ENCODE measurements around the gene PACRG. TPM values are rescaled to one million over a fixed set of nuclear protein-coding genes. Genes with fewer than 3 reads are reported as not detected.

The PACRG gene
- polyA plus RNA-seq, 1 donor (not counting 4 experiments of a cell fraction or from before 2014, with no cell fraction given): 0.31 TPM

GRCh38 chr6:163092876-163093275, 365.1 kb downstream of the PACRG start:
- H3K27me3 ChIP-seq (ENCODE audit: control insufficient read depth, extremely low read depth, insufficient read depth, low read length): no peaks in the 10 kb centered on the region
- no peaks in the 10 kb centered on the region for H3K4me1 ChIP-seq (ENCODE audit: control insufficient read depth, extremely low read depth, insufficient read depth, low read length)
- FAIRE-seq: no peak
- H3K36me3 ChIP-seq (ENCODE audit: control insufficient read depth in 2 of 2, extremely low read depth in 1 of 2, insufficient read depth in 2 of 2, low read length in 2 of 2): no peaks in the 10 kb centered on the region
- H3K9ac ChIP-seq (ENCODE audit: control insufficient read depth, extremely low read depth, insufficient read depth, low read length): no peak overlapping the region
- no peaks in the 10 kb centered on the region for H3K9me1 ChIP-seq (ENCODE audit: control insufficient read depth, extremely low read depth, insufficient read depth, low read length)
- TF ChIP-seq CTCF (optimal IDR thresholded peaks at IDR 0.05 in 1 of 3, IDR thresholded peaks at IDR 0.05 in 1 of 3, conservative IDR thresholded peaks at IDR 0.05 in 1 of 3; ENCODE audit: extremely low read depth in 1 of 3, insufficient read depth in 2 of 3, low read length in 3 of 3) (no peak), EZH2 (IDR thresholded peaks at IDR 0.05; ENCODE audit: low read length) (no peak)
- DNase-seq (ENCODE audit: low read depth, low spot score): no peak
- H4K20me1 ChIP-seq (ENCODE audit: control insufficient read depth, extremely low read depth, insufficient read depth, low read length): no peaks in the 10 kb centered on the region
- H3K9me3 ChIP-seq (ENCODE audit: control insufficient read depth, low read depth, low read length): no peaks in the 10 kb centered on the region
- H3K79me2 ChIP-seq (ENCODE audit: control insufficient read depth, insufficient read depth, low read length): no peaks in the 10 kb centered on the region
- H3K27ac ChIP-seq (ENCODE audit: control insufficient read depth, insufficient read depth, low read length): no peak overlapping the region
- H3K4me3 ChIP-seq (ENCODE audit: control insufficient read depth in 2 of 3, extremely low read depth in 1 of 3, insufficient read depth in 2 of 3, low read depth in 1 of 3, low read length in 3 of 3): no peak overlapping the region
- dilution Hi-C loops (cut with MboI; ENCODE audit: extremely low pct_ligation_motif_present, low sequenced_read_pairs): no loop called here
- no peak overlapping the region for H2AFZ ChIP-seq (ENCODE audit: control insufficient read depth, low read length)
- no peak overlapping the region for H3K4me2 ChIP-seq (ENCODE audit: control insufficient read depth, extremely low read depth, insufficient read depth, low read depth, low read length)

- no peak overlapping the region for H3K27ac ChIP-seq (ENCODE audit: control insufficient read depth, insufficient read depth, low read length)
- no peak overlapping the region for H3K4me2 ChIP-seq (ENCODE audit: control insufficient read depth, extremely low read depth, insufficient read depth, low read depth, low read length)
- dilution Hi-C loops (cut with MboI; ENCODE audit: extremely low pct_ligation_motif_present, low sequenced_read_pairs): no loop called here
- TF ChIP-seq EZH2 (IDR thresholded peaks at IDR 0.05; ENCODE audit: low read length): no peak
- TF ChIP-seq CTCF (optimal IDR thresholded peaks at IDR 0.05 in 1 of 3, IDR thresholded peaks at IDR 0.05 in 1 of 3, conservative IDR thresholded peaks at IDR 0.05 in 1 of 3; ENCODE audit: extremely low read depth in 1 of 3, insufficient read depth in 2 of 3, low read length in 3 of 3): no peak
- H3K9me3 ChIP-seq (ENCODE audit: control insufficient read depth, low read depth, low read length): no peaks in the 10 kb centered on the region
- DNase-seq (ENCODE audit: low read depth, low spot score) (no peak), FAIRE-seq (no peak)
- no peak overlapping the region for H2AFZ ChIP-seq (ENCODE audit: control insufficient read depth, low read length)
- H3K79me2 ChIP-seq (ENCODE audit: control insufficient read depth, insufficient read depth, low read length): no peaks in the 10 kb centered on the region
- no peaks in the 10 kb centered on the region for H3K9me1 ChIP-seq (ENCODE audit: control insufficient read depth, extremely low read depth, insufficient read depth, low read length)
- no peak overlapping the region for H3K9ac ChIP-seq (ENCODE audit: control insufficient read depth, extremely low read depth, insufficient read depth, low read length)
- no peak overlapping the region for H3K4me3 ChIP-seq (ENCODE audit: control insufficient read depth in 2 of 3, extremely low read depth in 1 of 3, insufficient read depth in 2 of 3, low read depth in 1 of 3, low read length in 3 of 3)
- no peaks in the 10 kb centered on the region for H3K36me3 ChIP-seq (ENCODE audit: control insufficient read depth in 2 of 2, extremely low read depth in 1 of 2, insufficient read depth in 2 of 2, low read length in 2 of 2)
- H3K27me3 ChIP-seq (ENCODE audit: control insufficient read depth, extremely low read depth, insufficient read depth, low read length): no peaks in the 10 kb centered on the region
- no peaks in the 10 kb centered on the region for H3K4me1 ChIP-seq (ENCODE audit: control insufficient read depth, extremely low read depth, insufficient read depth, low read length)
- H4K20me1 ChIP-seq (ENCODE audit: control insufficient read depth, extremely low read depth, insufficient read depth, low read length): no peaks in the 10 kb centered on the region
Observed at GRCh38 chr6:163094881-163095280, 367.1 kb downstream of the PACRG start.
